Thoracic aorta (tissue), 2 donors: ENCODE measurements around the gene SLC25A42. TPM values are rescaled to one million over a fixed set of nuclear protein-coding genes. Genes with fewer than 3 reads are reported as not detected.

Source experiments
- ATAC-seq: fragments of 150-250 bp; one replicate; pipeline ENCODE4 v1.8.0; 2017; ENCODE audit warnings: low read depth; ENCODE audit not compliant: insufficient number of reproducible peaks, low FRiP score
- DNase-seq: peaks from one replicate; pipeline ENCODE4 v3.0.0-alpha.2; 2020; ENCODE audit warnings: low spot score
- H3K27ac ChIP-seq, 2 donors: fragments of 200-600 bp; sonication (generic); 1 replicate in 1 of 2; 2 replicates in 1 of 2; pipeline ENCODE4 v1.5.1; 2016; ENCODE audit warnings: mild to moderate bottlenecking in 2 of 2, moderate library complexity in 2 of 2
- H3K27me3 ChIP-seq: fragments of 200-600 bp; sonication (generic); replicated peaks from 2 replicates; pipeline ENCODE4 v1.6.0; 2016; ENCODE audit warnings: mild to moderate bottlenecking; ENCODE audit not compliant: insufficient read depth
- H3K36me3 ChIP-seq: fragments of 200-600 bp; sonication (generic); one replicate; pipeline ENCODE4 v1.5.1; 2016
- H3K4me1 ChIP-seq, 2 donors: fragments of 200-600 bp; sonication (generic); 1 replicate in 1 of 2; 2 replicates in 1 of 2; pipeline versions ENCODE4 v1.5.1 to v1.6.0; 2016; ENCODE audit warnings: low read depth in 2 of 2, mild to moderate bottlenecking in 1 of 2; ENCODE audit not compliant: control insufficient read depth in 1 of 2
- H3K4me3 ChIP-seq: fragments of 200-600 bp; sonication (generic); 2 replicates; pipeline ENCODE4 v1.5.1; 2016; ENCODE audit warnings: mild to moderate bottlenecking
- H3K9me3 ChIP-seq: fragments of 200-600 bp; sonication (generic); 2 replicates; pipeline ENCODE4 v1.5.1; 2016
- total RNA-seq, 2 donors: library from RNA; depleted of rRNA; stranded (reverse); fragments of >200 nt; gene quantifications; one replicate each; pipeline versions ENCODE4 v1.1.0 to v1.2.3, GENCODE V29; 2016
- TF ChIP-seq, protein P1 (sequence below): fragments of 200-600 bp; sonication (generic); IDR thresholded peaks from one replicate; pipeline ENCODE4 v1.5.1; 2019; ENCODE audit warnings: antibody characterized with exemption

The SLC25A42 gene
- total RNA-seq, 2 donors from 2014 or later, result 8.3 to 14.4 TPM

DNA sequence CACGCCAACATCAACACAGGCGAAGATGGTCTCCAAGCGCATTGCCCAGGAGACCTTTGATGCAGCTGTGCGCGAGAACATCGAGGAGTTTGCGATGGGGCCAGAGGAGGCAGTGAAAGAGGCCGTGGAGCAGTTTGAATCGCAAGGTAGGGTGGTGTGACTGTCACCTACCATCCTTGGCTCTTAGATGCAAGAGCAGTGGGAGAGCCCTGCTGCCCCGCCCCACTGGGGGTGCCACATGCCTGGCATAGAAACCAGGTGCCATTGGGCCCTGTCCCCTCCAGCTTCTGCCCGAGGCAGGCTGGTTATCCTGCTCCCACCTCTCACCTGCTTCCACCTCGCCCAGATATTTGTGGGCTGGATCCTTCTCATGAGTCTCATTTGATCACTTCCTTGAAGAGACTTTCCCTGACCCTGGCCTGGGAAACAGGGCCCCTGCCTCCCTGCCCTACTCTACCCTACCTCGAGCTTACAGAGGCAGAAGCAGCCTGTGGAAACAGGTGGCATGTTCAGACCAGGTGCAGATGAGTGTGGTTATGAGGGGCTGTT, 21.0 kb upstream of the SLC25A42 start:
- ATAC-seq (no peak), DNase-seq (no peak)
- TF ChIP-seq, protein P1, sequence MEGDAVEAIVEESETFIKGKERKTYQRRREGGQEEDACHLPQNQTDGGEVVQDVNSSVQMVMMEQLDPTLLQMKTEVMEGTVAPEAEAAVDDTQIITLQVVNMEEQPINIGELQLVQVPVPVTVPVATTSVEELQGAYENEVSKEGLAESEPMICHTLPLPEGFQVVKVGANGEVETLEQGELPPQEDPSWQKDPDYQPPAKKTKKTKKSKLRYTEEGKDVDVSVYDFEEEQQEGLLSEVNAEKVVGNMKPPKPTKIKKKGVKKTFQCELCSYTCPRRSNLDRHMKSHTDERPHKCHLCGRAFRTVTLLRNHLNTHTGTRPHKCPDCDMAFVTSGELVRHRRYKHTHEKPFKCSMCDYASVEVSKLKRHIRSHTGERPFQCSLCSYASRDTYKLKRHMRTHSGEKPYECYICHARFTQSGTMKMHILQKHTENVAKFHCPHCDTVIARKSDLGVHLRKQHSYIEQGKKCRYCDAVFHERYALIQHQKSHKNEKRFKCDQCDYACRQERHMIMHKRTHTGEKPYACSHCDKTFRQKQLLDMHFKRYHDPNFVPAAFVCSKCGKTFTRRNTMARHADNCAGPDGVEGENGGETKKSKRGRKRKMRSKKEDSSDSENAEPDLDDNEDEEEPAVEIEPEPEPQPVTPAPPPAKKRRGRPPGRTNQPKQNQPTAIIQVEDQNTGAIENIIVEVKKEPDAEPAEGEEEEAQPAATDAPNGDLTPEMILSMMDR, result no peak
- peaks cover 3 to 7% of the 10 kb centered on the region in 2 donors for H3K4me1 ChIP-seq
- H3K9me3 ChIP-seq, result no peaks in the 10 kb centered on the region
- H3K36me3 ChIP-seq, result peaks cover 12% of the 10 kb centered on the region
- H3K27me3 ChIP-seq, result no peaks in the 10 kb centered on the region
- no peak overlapping the region for H3K4me3 ChIP-seq
- no peak overlapping the region for H3K27ac ChIP-seq

DNA sequence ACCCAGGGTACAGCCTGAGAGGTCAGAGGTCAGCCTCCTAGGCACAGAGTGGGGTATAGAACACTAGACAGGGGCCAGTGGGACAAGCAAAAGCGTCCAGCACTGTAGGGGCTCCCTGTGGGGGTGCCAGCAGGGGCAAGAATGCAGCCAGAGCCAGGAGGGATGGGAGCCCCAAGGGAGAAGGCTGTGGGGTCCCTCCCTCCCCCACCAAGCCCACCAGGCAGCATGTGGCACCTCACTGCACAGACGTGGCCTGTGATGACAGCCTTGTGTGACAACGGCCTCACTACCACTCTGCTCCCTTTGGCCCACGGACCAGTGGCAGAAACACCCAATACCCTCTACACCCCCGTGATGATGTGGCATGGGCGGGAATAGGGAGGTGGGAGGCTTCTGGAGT, 20.3 kb upstream of the SLC25A42 start:
- TF ChIP-seq, protein P1, result no peak
- peaks cover 12% of the 10 kb centered on the region for H3K36me3 ChIP-seq
- no peak overlapping the region for H3K27ac ChIP-seq
- no peak overlapping the region for H3K4me3 ChIP-seq
- H3K4me1 ChIP-seq, result peaks cover 3 to 7% of the 10 kb centered on the region in 2 donors
- ATAC-seq (no peak), DNase-seq (no peak)
- H3K27me3 ChIP-seq, result no peaks in the 10 kb centered on the region
- no peaks in the 10 kb centered on the region for H3K9me3 ChIP-seq

DNA sequence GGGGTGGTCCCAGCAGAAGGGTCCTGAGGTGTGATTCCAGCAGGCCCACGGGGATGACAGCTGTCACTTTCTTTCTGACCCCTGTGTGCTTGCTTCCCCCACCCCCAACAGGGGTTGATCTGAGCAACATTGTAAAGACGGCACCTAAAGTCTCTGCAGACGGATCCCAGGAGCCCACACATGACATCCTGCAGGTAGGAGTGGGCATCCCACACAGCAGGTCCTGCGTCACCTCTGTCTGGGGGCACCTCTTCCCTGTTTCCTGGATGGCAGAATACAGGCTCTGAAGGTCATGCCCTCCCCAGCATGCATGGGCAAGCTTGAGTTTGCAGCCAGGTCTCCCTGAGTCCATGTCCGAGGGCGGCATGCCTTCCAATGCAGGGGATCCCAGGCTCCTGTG, 19.9 kb upstream of the SLC25A42 start:
- peaks cover 12% of the 10 kb centered on the region for H3K36me3 ChIP-seq
- H3K27me3 ChIP-seq, result no peaks in the 10 kb centered on the region
- TF ChIP-seq, protein P1, result no peak
- H3K9me3 ChIP-seq, result no peaks in the 10 kb centered on the region
- no peak overlapping the region for H3K4me3 ChIP-seq
- ATAC-seq (no peak), DNase-seq (no peak)
- H3K27ac ChIP-seq, result no peak overlapping the region
- peaks cover 3 to 7% of the 10 kb centered on the region in 2 donors for H3K4me1 ChIP-seq

DNA sequence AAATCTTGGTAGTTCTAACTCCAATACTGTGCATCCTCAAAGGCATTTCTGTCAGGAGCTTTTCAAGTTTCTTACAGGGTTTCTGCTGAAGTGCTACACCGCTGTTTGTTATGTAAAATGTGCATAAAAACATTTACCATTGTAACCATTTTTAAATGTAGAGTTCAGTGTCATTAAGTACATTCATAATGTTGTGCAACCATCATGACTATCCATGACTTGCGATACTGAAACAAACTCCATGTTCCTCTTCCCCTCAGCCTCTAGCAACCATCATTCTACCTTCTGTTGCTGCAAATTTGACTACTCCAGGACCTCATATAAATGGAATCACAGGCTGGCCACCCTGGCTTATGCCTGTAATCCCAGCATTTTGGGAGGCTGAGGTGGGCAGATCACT, 14.4 kb upstream of the SLC25A42 start:
- DNase-seq (no peak), ATAC-seq (no peak)
- no peak overlapping the region for H3K4me3 ChIP-seq
- H3K27me3 ChIP-seq, result no peaks in the 10 kb centered on the region
- TF ChIP-seq, protein P1, result no peak
- H3K4me1 ChIP-seq, result no peaks in the 10 kb centered on the region
- H3K27ac ChIP-seq, result no peak overlapping the region
- H3K9me3 ChIP-seq, result no peaks in the 10 kb centered on the region
- peaks cover 20% of the 10 kb centered on the region for H3K36me3 ChIP-seq

DNA sequence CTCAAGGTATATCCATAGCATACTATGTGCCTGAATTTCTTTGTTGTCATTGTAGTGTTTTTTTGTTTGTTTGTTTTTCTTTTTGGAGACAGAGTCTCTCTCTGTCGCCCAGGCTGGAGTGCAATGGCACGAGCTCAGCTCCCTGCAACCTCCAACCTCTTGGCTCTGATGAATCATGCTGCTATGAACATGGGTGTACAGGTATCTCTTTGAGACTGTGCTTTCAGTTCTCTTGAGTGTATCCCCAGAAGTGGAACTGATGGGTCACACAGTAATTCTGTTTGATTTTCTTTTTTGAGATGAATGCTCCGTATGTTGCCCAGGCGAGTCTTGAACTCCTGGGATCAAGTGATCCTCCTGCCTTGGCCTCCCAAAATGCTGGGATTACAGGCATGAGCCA, 13.7 kb upstream of the SLC25A42 start:
- Histone ChIP-seq H3K4me3 (no peak overlapping the region), H3K27ac (no peak overlapping the region), H3K27me3 (no peaks in the 10 kb centered on the region), H3K9me3 (no peaks in the 10 kb centered on the region), H3K36me3 (peaks cover 18% of the 10 kb centered on the region), H3K4me1 (no peaks in the 10 kb centered on the region)
- ATAC-seq, result no peak
- DNase-seq, result no peak
- TF ChIP-seq, protein P1, result no peak
